ENCODE results near the gene NCAM1. TPM values are rescaled to one million over a fixed set of nuclear protein-coding genes. Genes with fewer than 3 reads are reported as not detected.

The NCAM1 gene
- total RNA-seq, 3 donors from 2014 or later: 3.6 to 17.9 (median 6.1) TPM

- peaks cover 4 to 10% of the 10 kb centered on the region in 2 donors for H3K4me1 ChIP-seq
- no peak overlapping the region for H3K4me3 ChIP-seq
- no peaks in the 10 kb centered on the region for H3K9me3 ChIP-seq
- H3K27me3 ChIP-seq: no peaks in the 10 kb centered on the region
- intact Hi-C loops (cut with DNase I; ENCODE audit: low total_unique reads): loop anchor here (2.0 kb wide), 1 partner anchor 38 kb away; no protein-coding TSS in a partner anchor
- TF ChIP-seq POLR2A (IDR thresholded peaks at IDR 0.05): no peak
- TF ChIP-seq, protein P1, sequence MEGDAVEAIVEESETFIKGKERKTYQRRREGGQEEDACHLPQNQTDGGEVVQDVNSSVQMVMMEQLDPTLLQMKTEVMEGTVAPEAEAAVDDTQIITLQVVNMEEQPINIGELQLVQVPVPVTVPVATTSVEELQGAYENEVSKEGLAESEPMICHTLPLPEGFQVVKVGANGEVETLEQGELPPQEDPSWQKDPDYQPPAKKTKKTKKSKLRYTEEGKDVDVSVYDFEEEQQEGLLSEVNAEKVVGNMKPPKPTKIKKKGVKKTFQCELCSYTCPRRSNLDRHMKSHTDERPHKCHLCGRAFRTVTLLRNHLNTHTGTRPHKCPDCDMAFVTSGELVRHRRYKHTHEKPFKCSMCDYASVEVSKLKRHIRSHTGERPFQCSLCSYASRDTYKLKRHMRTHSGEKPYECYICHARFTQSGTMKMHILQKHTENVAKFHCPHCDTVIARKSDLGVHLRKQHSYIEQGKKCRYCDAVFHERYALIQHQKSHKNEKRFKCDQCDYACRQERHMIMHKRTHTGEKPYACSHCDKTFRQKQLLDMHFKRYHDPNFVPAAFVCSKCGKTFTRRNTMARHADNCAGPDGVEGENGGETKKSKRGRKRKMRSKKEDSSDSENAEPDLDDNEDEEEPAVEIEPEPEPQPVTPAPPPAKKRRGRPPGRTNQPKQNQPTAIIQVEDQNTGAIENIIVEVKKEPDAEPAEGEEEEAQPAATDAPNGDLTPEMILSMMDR (IDR thresholded peaks at IDR 0.05): no peak
- no peak for TF ChIP-seq POLR2AphosphoS5 (IDR thresholded peaks at IDR 0.05)
- no peak overlapping the region for H3K27ac ChIP-seq
- H3K36me3 ChIP-seq: no peaks in the 10 kb centered on the region
- no peak for DNase-seq (ENCODE audit: low spot score in 2 of 2)
These were observed 201.4 kb downstream of the NCAM1 start for GRCh38 chr11:113162592-113162962.

DNA sequence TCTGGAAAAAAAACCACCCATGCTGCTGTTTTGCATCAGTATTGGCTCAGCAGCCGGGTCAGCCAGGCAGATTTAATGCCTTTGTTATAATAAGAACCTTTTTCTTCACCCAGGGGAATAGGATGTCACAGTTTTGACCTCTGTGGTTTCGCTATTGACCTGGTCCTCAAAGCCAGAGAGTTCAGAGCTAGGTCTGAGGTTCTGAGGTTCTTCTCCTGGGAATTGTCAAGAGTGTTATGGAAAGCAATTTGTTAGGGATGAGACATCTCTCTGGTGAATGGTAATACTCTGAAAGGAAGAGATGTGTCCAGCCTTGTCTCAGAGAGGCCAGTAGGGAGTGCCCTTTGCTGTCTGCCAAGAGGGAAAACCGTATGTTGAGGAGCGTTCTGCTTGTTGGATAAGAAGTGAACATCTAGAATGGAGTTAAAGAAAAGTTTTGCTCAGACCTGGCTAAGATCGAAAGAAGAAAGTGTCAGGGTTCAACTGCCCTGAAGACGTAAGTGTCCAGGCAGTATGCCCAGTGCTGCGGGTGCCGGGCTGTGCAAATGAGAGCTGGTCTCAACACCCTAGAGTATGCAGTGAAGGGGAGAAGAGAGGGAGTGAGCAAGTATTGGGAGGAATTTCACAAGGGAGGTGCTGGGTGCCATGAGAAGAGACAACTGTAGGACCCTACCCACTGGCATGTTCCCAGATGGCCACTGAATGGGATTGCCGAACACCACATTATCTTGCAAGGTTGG lies 202.2 kb downstream of the NCAM1 start:
- TF ChIP-seq, protein P1 (IDR thresholded peaks at IDR 0.05): no peak
- TF ChIP-seq POLR2A (IDR thresholded peaks at IDR 0.05) (no peak), POLR2AphosphoS5 (IDR thresholded peaks at IDR 0.05) (no peak)
- H3K27ac ChIP-seq: no peak overlapping the region
- no peaks in the 10 kb centered on the region for H3K27me3 ChIP-seq
- DNase-seq (ENCODE audit: low spot score in 2 of 2): no peak
- H3K9me3 ChIP-seq: no peaks in the 10 kb centered on the region
- no peak overlapping the region for H3K4me3 ChIP-seq
- no peaks in the 10 kb centered on the region for H3K36me3 ChIP-seq
- H3K4me1 ChIP-seq: peaks cover 4 to 10% of the 10 kb centered on the region in 2 donors
- intact Hi-C loops (cut with DNase I; ENCODE audit: low total_unique reads): loop anchor here (2.0 kb wide), 1 partner anchor 39 kb away; no protein-coding TSS in a partner anchor

- no peak for DNase-seq (ENCODE audit: low spot score in 2 of 2)
- Histone ChIP-seq H3K27me3 (no peaks in the 10 kb centered on the region), H3K36me3 (no peaks in the 10 kb centered on the region), H3K9me3 (no peaks in the 10 kb centered on the region), H3K4me3 (no peak overlapping the region), H3K27ac (no peak overlapping the region), H3K4me1 (peaks cover 0 to 10% of the 10 kb centered on the region in 2 donors)
- TF ChIP-seq POLR2A (IDR thresholded peaks at IDR 0.05) (no peak), POLR2AphosphoS5 (IDR thresholded peaks at IDR 0.05) (no peak)
- TF ChIP-seq, protein P1 (IDR thresholded peaks at IDR 0.05): no peak
- intact Hi-C loops (cut with DNase I; ENCODE audit: low total_unique reads): no loop called here
These were observed 205.1 kb downstream of the NCAM1 start for GRCh38 chr11:113166280-113166679.

DNA sequence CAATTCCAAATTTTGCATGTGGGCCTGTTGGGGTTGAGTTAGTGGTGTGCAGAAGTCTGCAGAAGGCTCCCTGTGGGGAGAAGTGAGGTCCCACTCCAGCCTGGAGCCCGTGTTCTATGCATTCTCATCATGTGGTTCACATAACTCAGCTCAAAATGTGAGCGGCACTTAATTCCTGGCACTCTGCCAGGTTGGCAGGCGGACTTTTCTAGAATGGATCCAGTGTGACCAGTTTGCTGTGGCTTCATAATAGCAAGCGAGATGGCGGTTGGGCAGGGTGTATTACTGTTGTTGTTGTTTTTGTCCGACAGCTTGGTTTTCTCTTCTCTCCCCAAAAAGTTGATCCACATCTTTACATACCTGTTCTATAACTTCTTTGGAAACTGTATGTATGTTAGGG lies 206.4 kb downstream of the NCAM1 start:
- no peak for DNase-seq (ENCODE audit: low spot score in 2 of 2)
- Histone ChIP-seq H3K4me1 (peaks cover 0 to 3% of the 10 kb centered on the region in 2 donors), H3K27ac (no peak overlapping the region), H3K4me3 (no peak overlapping the region), H3K27me3 (no peaks in the 10 kb centered on the region), H3K36me3 (no peaks in the 10 kb centered on the region), H3K9me3 (no peaks in the 10 kb centered on the region)
- intact Hi-C loops (cut with DNase I; ENCODE audit: low total_unique reads): no loop called here
- TF ChIP-seq POLR2AphosphoS5 (IDR thresholded peaks at IDR 0.05) (no peak), POLR2A (IDR thresholded peaks at IDR 0.05) (no peak)
- TF ChIP-seq, protein P1 (IDR thresholded peaks at IDR 0.05): no peak
